Choroid plexus epithelial cell (primary cell): Measurements from ENCODE around the gene SOX10.

Source experiments
- DNase-seq: peaks from one replicate; pipeline ENCODE4 v3.0.0-alpha.2; 2010; ENCODE audit warnings: low read depth
- H3K4me3 ChIP-seq: 2 replicates; pipeline ENCODE4 v1.5.1; 2011; ENCODE audit warnings: low read depth, mild to moderate bottlenecking, control low read depth, low read length, moderate library complexity
- CTCF ChIP-seq: conservative IDR thresholded peaks from 2 replicates; pipeline ENCODE4 v1.5.1; 2011; ENCODE audit warnings: low read depth, mild to moderate bottlenecking, control low read depth, inconsistent platforms, low read length, moderate library complexity

Gene SOX10

GRCh38 chr22:38012604-38013072, 28.3 kb upstream of the SOX10 start:
- no peak for TF ChIP-seq CTCF
- no peak overlapping the region for H3K4me3 ChIP-seq
- DNase-seq = peak; percentile 69

- TF ChIP-seq CTCF = no peak
- DNase-seq = no peak
- H3K4me3 ChIP-seq = no peak overlapping the region
These were observed 24.8 kb upstream of the SOX10 start for GRCh38 chr22:38009000-38009806.

DNA sequence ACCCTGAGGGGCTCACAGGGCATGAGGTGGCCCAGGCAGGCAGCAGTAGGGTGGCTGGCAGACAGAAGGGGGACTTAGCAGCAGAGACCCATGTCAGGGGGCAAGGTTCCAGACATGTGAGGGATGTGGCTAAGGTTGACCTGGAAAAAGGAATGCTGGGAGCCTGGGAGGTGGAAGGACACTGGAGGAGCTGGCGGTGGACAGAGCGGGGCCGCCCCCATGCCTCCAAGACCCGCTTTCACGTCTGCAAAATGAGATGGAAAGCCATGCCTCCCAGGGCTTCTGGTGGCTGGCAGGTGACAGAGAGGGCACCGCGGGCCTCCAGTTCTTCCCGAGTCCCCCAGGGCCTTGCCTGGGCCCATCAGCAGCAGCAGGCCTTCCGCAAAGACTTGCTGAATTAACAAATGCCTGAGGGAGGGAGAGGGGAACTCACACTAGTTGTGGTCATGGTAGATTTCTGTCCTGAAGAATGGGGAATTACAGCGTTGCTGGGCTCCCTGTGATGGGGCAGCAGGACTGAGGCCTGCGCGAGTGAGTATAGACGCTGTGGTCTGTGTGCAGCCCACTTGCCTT, 23.1 kb upstream of the SOX10 start:
- DNase-seq = no peak
- no peak overlapping the region for H3K4me3 ChIP-seq
- TF ChIP-seq CTCF = no peak

DNA sequence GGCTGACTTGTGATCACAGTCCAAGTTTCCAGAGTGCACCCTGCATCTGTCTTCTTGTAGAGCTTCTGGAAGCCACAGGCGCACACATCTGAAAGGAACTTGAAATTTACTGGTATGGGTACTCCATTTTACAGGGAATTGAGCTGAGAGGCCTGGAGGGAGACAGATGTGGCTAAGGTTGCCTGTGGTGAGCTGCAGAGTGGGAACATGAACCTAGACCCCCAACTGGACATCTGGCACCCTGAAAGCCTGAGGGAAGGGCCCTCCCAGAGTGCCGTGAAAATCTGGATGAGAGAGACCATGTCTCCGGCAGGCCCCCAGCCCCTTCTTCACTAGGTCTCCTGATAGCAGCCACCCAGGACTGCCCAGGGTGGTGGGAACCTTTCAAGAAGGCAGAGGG, 22.6 kb upstream of the SOX10 start:
- no peak for TF ChIP-seq CTCF
- DNase-seq = no peak
- H3K4me3 ChIP-seq = no peak overlapping the region

GRCh38 chr22:38005943-38006342, 21.6 kb upstream of the SOX10 start:
- TF ChIP-seq CTCF = no peak
- H3K4me3 ChIP-seq = no peak overlapping the region
- no peak for DNase-seq

- no peak for TF ChIP-seq CTCF
- no peak overlapping the region for H3K4me3 ChIP-seq
- DNase-seq = peak; percentile 53
These were observed 15.4 kb upstream of the SOX10 start for GRCh38 chr22:37999640-38000272.
